NCI-H1417 treated with DMSO at 0.1 percent for 48 hours (cell line): ENCODE results near the gene CNOT11.
A peak's percentile ranks its signal among the peaks of the same experiment; 100 is the strongest.
"Not testable (repeated sequence)": the region's sequence is repeated elsewhere in the genome, so short reads cannot be mapped to it uniquely, and the experiment has no call there.

Source experiments
- DNase-seq: peaks from one replicate; lab custom pipeline; 2025; lab: John Stamatoyannopoulos, UW

CNOT11 gene

DNA sequence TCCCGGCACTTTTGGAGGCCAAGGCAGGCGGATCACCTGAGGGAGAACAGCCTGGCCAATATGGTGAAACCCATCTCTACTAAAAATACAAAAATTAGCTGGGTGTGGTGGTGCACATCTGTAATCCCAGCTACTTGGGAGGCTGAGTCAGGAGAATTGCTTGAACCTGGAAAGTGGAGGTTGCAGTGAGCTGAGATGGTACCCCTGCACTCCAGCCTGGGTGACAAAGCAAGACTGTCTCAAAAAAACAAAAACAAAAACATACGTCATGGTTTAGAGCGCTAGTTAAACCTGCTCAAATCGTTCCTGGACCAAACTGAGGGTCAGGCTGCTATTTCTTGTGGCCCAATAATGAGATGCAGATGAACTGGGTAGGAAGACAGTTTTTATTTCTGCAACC, 7.2 kb upstream of the CNOT11 start:
- not testable (repeated sequence) for DNase-seq

DNA sequence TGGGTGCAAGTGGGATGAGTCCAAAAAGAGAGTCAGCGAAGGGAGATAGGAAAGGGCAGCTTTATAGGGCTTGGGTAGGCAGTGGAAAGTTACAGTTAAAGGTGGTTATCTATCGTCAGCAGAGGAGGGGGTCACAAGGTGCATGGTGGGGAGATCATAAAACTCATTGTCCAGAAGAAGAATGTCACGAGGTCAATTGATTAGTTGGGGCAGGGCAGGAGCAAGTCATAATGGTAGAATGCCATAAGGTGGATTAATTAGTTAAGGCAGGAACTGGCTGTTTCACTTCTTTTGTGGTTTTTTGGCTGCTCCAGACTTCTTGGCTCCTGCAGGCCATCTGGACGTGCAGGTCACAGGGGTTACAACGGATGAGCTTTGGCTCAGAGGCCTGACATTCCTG, 3.9 kb upstream of the CNOT11 start:
- not testable (repeated sequence) for DNase-seq

DNA sequence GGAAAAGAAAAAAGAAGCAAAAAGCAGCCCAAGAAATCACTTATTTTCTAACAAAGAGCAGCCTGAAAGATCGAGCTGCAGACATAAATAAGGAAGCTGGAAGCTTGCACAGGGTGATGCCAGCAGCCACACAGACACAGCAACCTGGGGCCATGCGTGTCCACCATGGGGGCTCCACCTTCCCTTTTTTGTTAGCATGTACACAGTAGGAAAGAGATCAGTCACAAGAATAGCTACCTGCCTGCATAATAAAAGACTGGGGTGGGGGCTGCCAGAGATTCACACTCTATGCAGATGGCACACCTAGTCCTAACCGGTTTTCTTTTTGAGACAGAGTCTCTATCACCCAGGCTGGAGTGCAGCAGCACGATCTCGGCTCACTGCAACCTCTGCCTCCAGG, 2.9 kb upstream of the CNOT11 start:
- DNase-seq = no peak

DNA sequence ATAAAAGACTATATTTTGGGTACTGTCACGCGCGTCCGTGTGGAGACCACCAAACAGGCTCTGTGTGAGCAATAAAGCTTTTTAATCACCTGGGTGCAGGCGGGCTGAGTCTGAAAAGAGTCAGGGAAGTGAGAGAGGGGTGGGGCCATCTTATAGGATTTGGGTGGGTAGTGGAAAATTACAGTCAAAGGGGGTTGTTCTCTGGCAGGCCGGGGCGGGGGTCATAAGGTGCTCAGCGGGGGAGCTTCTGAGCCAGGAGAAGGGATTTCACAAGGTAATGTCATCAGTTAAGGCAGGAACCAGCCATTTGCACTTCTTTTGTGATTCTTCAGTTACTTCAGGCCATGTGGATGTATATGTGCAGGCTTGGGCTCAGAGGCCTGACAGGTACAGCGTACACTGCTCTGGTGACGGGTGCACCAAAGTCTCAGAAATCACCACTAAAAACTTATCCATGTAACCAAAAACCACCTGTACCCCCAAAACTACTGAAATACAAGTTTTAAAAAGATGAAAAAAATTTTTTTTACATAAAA, 1.4 kb upstream of the CNOT11 start:
- DNase-seq = not testable (repeated sequence)

DNA sequence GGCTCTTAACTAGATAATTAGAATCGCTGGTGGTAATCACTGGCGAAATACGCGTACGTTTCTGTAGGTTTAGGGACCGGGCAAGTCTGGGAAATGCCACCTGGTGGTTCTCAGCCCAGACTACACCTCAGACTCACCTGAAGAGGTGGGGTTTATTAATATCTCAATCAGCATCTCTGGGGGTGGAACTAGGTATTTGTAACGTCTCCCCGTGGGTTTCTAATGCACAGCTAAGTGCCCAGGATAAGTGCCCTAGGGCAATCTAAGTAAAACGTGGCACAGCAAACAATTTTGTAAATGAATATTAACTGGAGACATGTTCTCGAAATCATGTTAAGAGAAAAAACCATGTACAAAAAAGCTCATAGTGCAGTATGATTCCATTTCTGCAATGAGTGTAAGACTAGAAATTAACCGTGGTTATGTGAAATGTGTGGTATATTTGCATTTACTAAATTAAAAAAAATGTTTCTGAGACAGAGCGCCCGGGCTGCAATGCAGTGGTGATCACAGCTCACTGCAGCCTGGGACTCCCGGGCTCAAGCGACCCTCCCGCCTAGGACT, 760 bp upstream of the CNOT11 start:
- peak; percentile 29 for DNase-seq

DNA sequence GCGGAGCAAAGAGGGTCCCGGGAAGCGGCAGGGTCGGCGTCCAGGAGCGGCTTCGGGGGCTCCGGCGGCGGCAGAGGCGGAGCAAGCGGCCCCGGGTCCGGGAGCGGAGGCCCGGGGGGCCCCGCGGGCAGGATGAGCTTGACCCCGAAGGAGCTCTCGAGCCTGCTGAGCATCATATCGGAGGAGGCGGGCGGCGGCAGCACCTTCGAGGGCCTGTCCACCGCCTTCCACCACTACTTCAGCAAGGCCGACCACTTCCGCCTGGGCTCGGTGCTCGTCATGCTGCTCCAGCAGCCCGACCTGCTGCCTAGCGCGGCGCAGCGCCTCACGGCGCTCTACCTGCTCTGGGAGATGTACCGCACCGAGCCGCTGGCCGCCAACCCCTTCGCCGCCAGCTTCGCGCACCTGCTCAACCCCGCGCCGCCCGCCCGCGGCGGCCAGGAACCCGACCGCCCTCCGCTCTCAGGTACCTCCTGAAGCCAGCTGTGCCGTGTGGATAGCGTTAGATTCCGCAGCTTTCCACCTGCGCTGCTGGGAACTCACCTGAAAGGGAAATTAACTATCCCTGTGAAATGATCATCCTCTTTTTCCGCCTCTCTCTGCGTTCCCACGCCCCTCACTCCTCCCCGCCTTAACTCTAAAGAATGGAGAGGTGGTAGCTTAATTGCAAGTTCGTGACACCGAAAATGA, 472 bp downstream of the CNOT11 start:
- no peak for DNase-seq

DNA sequence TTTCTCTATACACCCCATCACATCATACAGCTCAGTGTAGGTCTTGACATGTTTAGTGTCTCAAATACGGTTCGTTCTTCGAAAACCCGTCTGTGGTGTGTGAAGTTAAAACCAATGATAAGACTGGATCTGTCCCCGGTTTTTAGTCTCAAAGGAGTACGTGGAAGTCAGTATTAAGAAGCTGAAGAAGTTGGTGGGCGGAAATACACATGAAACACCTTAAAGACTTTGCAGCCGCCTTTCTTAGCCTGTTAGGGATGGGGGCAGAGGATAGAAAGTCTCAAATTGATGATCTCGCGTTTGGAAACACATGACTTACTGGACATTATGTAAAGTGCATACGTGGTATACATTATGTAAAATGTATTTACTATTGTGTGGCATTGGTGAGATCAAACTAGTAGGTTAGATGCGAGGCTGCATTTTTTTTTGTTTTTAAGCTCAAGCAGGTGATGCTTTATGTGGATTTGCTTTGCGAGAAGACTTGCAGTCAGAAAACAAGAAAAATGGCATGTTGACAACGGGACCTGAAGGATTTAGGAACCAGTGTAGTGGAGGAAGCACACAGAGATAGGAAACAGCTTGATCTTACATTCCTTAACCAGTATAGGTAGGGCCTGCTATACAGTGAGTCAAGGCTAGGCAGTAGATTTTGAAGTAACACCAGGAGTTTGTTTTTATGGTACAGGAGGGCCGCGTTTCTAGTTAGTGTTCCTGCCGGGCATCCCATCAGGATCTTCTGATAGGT, 1.2 kb downstream of the CNOT11 start:
- no peak for DNase-seq

DNA sequence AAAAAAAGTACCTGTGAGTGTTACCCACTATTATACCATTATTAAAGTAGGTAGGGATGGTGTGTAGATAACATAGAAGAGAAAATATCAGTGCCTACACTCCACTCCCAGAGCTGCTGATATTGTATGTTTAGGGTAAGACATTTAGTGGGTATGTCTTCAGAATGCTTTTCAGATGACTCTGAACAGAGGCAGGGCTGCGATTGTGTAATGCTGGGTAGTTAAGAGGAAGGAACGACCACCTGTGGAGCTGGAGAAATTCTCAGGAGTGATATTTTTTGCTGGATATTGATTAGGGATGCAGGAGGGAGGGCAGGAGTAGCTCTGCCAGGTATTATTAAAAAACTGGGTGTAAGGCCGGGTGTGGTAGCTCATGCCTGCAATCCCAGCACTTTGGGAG, 2.8 kb downstream of the CNOT11 start:
- DNase-seq = no peak

DNA sequence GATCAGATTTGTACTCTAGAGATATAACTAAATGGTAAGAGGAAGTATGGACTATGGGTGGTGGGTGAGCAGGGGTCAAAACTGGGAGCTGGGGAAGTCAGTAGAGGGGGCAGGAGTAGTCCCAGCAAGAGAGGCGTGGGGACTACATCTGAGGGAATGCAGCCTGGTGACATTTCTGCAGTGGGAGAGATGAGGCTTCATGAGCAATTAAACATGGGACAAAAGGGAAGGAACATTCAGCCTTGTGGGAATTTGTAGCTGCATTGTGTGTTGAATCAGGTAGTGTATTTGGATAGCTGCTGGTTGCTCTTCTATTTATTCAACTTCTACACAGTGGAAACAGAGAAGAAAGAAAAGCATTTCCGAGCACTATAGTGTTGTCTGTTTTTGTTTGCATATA, 3.6 kb downstream of the CNOT11 start:
- no peak for DNase-seq

DNA sequence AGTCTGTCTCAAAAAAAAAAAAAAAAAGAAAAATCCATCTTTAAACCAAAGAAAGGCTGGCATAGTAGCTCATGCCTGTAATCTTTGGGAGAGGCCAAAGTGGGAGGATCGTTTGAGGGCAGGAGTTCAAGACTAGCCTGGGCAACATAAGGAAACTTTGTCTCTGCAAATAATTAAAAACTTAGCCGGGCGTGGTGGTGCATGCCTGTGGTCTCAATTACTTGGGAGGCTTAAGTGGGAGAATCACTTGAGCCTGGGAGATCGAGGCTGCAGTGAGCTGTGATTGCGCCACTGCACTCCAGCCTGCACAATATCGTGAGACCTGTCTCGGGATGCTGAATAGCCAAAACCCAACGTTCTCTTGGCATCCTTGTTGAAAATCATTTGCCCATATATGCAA, 6.1 kb downstream of the CNOT11 start:
- DNase-seq = no peak

DNA sequence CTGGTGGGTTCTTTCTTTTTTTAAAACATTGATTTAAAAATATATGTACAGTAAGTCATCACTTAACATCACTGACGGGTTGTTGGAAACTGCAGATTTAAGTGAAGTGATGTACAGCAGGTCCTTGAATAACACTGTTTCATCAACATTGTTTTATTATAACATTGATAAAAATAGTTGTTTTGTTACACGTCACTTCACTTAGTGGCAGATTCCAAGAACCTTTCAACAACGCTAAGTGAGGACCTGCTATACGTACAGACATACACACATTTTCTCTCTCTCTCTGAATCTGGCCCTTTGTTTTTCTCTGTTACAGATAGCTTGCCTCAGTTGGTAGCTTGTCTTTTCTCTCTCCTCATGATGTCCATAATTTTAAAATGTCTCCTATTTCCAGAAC, 9.5 kb downstream of the CNOT11 start:
- no peak for DNase-seq

DNA sequence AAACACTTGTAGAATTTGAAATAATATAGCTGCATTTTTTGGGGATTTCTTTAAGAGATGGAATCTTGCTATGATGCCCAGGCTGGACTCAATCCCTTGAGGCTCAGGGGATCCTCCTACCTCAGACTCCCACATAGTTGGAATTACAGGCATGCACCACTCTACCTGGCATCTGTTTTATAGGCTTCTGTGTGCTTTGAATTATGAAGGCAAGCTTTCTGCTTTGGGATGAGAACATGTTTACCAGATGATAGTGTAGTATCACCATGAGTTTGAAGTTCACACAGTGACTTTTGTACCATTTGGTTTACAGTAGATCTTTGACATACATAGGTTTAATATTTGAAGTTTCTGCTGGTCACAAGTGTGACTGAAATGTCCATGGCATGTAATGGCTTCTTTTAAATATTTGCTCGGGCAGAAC, 10.7 kb downstream of the CNOT11 start:
- no peak for DNase-seq

DNA sequence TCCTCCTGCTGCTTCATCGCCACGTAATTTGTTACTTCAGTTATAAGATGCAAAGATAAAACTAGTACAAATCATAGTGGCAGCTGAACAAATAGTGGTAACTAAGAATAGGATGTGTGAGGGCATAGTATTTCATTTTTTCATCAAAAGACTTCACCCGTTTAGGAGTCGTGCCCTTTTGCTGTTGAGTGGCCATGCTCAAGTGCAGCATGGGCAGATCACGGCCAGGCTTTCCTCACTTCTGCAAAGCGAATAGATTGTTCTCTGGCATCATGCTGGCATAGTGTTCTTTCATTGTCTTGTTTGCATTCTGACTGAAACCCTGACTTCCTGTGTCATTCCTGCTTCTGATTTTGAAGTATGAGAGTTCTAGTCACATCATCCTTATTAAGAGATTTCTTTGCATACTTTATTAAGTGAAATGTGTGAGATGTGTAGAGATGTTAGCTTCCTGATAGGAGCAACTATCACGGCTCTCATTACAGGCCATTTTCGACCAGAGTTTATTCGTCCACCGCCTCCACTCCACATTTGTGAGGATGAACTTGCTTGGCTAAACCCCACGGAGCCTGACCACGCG, 11.8 kb downstream of the CNOT11 start:
- no peak for DNase-seq

DNA sequence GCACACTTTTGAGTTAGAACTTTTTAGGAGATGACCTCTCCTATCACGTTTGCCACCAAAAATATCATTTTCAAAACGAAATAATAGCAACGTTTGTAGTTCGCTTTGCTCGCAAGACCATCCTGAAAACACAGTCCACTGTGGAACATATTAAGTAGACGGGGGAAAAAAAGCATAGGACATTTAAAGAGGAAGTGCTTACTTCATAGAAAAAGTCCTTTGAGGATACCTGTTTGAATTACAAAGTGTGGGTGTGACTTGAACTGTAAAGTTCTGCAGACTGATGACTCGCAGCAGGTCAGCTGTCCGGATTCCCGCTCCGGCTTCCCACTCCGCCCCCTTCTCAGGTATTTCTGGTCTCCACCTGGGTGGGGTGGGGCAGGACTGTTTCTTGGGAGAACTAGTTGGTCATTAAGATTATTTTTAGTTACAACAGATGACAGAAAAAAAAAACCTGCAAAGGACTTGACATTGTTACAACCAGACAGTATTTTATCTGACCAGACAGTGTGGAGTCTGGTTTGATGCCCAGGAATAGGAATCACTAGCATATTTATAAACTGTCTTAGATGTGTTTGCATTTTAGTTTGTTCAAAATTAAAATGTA, 13.3 kb downstream of the CNOT11 start:
- no peak for DNase-seq

DNA sequence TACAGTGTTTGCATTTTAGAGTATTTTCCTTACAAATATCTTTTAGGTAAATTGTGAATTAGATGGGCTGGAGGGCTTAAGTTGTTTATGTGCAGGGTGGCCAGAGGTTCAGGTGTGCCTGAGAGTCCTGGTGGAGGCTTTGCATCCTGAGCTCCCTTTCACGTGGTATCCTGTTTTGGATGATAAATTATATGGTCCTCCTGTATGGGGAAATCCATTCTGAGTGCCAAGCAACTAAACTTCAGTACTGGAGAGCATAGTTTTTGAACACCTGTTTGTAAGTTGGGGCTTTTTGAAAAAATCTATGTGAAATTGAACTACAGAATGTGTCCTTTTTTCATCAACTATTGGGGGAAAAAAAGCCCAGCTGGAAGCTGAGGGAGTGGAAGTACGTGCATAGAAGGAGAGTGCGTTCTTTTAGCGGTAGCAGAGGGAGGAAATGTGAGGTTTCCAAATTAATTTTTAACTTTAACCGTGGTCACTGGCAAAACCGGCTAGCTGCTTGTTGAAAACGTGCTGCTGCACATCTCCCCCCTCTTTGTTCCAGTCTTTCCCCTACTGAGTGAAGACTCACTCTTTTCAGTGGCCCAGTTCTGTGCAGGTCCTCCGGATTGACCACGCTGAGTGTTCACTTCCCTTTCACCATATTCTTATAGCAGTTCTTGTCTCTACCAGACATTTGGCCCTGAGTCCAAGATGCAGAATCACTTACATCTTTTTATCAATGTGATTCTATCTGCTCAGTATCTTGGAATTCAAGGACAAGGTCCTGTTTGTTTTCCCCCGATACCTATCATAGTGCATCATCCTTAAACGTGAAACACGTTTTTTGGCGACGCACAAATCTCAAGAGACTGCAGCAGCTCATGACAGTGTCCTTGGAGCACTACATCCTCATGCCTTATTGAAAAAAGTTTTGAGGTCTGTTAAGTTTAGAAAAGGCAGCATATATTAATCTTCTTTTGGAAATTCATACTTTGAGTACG, 15.3 kb downstream of the CNOT11 start:
- DNase-seq = no peak

DNA sequence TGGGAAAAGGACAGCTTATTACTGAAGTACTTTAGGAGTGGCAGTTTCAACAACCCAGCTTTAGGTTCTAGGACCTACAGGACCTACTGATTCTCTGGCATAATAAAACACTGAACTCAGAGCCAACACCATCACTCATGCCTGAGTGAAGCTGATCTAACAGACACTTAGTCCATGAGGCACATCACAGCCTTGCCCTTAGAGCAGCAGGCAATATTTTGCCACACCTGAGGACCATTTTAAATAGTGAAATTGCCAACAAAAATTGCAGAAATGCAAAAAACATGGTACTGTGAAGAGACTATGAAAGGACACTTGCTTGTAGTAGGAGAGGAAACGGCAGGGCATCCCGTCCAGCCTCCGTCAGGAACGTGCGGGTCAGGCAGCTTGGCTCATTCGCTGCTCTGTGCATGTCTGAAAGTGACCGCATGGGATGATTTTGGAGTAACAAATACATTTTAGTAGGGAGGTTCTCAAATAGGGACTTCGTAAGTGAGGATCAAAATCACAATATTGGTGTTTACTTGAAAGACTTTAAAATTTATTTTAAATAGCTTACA, 18.1 kb downstream of the CNOT11 start:
- DNase-seq = no peak

DNA sequence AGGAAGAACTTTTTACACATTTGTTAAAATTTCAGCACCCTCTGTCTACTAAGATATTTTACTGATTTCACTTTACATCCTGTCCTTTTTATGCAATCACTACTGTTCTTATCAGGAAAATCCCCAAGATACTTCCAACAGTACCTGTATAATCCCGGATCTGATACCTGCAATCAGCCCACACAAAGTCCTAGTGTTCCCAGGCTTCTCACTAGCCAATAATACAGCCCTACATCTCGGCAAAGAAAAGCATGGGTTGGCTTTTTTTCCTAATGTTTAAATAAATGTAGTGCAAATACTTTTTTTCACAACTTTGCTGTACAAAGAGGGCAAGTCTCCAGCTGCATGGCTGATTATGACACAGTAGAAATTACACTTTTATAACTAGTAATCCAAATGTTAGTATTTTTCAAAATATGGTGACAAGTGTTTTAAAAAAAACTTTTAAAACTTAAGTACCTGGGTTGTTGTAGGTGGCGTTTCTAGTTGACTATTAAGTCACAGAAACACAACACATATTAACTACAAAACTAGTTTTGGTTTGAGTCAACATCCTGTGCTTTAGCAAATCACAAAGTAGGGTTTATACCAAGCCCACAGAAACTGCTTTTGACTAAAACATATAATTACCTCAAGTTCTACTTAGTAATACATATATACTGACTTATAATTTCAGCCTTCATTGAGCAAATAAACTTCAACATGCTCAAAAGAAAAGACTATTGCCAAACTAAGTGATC, 19.5 kb downstream of the CNOT11 start:
- no peak for DNase-seq

DNA sequence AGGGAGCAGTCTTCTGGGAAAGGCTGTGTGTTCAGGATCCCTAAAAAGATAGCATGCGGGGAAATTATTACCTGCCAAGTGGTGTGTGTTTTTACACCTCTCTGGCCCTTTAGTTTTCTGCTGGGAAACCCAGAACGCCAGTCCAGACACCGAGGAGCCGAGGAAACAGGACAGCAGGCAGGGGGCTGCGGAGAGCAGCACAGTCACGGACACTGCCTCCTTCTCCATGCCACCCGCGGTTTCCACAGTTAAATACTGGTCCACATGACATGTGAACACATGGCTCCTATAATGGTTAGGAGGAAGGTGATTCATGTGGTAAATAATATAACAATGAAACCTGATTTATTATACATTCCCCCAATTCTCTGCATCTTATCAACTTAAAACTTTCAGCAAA, 20.4 kb downstream of the CNOT11 start:
- no peak for DNase-seq

DNA sequence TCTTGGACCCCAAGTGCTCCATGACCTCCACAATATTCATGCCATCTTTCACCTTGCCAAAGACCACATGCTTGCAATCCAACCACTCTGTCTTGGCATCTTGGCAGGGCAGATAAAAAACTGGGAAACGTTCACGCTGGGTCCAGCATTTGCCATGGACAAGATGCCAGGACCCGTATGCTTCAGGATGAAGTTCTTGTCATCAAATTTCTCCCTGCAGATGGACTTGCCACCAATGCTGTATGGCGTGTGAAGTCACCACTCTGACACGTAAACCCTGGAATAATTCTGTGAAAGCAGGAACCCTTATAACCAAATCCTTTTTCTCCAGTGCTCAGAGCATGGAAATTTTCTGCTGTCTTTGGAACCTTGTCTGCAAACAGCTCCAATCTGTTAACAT, 21.5 kb downstream of the CNOT11 start:
- no peak for DNase-seq

DNA sequence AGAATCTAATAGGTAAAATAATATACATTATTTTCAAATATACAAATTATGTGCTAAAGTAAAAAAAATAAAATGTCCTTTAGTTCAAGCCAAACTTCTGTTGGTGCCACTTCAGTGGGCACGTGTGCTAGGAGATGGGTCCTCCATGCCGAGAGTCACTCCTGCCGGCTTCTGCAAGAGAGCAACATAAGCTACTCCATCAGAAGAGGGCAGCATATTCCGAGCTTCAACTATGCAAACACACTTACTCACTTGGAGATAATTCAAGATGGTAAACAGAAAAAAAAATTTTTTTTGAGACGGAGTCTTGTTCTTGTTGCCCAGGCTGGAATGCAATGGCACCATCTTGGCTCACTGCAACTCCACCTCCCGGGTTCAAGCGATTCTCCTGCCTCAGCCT, 24.4 kb downstream of the CNOT11 start:
- DNase-seq = no peak
